GM19099 (cell line): ENCODE measurements around the gene ELOVL5.

Experiments used
- POLR2A ChIP-seq: IDR thresholded peaks from 3 replicates; pipeline ENCODE4 v1.6.1; 2011; ENCODE audit warnings: low read depth; ENCODE audit not compliant: insufficient read length; ENCODE audit errors: extremely low read depth

The ELOVL5 gene

GRCh38 chr6:53246924-53247323 lies 101.8 kb downstream of the ELOVL5 start:
- TF ChIP-seq POLR2A: no peak

- no peak for TF ChIP-seq POLR2A
Measured at GRCh38 chr6:53244958-53245357, 103.8 kb downstream of the ELOVL5 start.

GRCh38 chr6:53244399-53244931 lies 104.3 kb downstream of the ELOVL5 start:
- no peak for TF ChIP-seq POLR2A

GRCh38 chr6:53241938-53242337 lies 106.8 kb downstream of the ELOVL5 start:
- no peak for TF ChIP-seq POLR2A

- no peak for TF ChIP-seq POLR2A
Measured at GRCh38 chr6:53240761-53241160, 108.0 kb downstream of the ELOVL5 start.

- no peak for TF ChIP-seq POLR2A
Measured at GRCh38 chr6:53240139-53240538, 108.6 kb downstream of the ELOVL5 start.

GRCh38 chr6:53239526-53239925 lies 109.2 kb downstream of the ELOVL5 start:
- TF ChIP-seq POLR2A: no peak

GRCh38 chr6:53238311-53238710 lies 110.4 kb downstream of the ELOVL5 start:
- TF ChIP-seq POLR2A: no peak

GRCh38 chr6:53236241-53236640 lies 112.5 kb downstream of the ELOVL5 start:
- no peak for TF ChIP-seq POLR2A

- no peak for TF ChIP-seq POLR2A
Measured at GRCh38 chr6:53235508-53235907, 113.2 kb downstream of the ELOVL5 start.

- no peak for TF ChIP-seq POLR2A
Measured at GRCh38 chr6:53233309-53233708, 115.4 kb downstream of the ELOVL5 start.

- no peak for TF ChIP-seq POLR2A
Measured at GRCh38 chr6:53230775-53231467, 117.8 kb downstream of the ELOVL5 start.

GRCh38 chr6:53227847-53228246 lies 120.9 kb downstream of the ELOVL5 start:
- TF ChIP-seq POLR2A: no peak

- no peak for TF ChIP-seq POLR2A
Measured at GRCh38 chr6:53220605-53221004, 128.1 kb downstream of the ELOVL5 start.
